GM10266 (cell line): ENCODE measurements around the gene FTL.

ENCODE experiments used
- DNase-seq: peaks from one replicate; pipeline ENCODE4 v3.0.0; 2012; ENCODE audit errors: extremely low spot score
- CTCF ChIP-seq: IDR thresholded peaks from 2 replicates; pipeline ENCODE4 v1.5.1; 2012; ENCODE audit warnings: mild to moderate bottlenecking, low read depth; ENCODE audit not compliant: control insufficient read depth, insufficient read depth; ENCODE audit errors: missing control alignments

The FTL gene

GRCh38 chr19:48975947-48976847 is 11.1 kb downstream of the FTL start:
- DNase-seq = no peak
- TF ChIP-seq CTCF = no peak

GRCh38 chr19:48977061-48977460 is 12.0 kb downstream of the FTL start:
- no peak for TF ChIP-seq CTCF
- no peak for DNase-seq

GRCh38 chr19:48982280-48982679 is 17.2 kb downstream of the FTL start:
- DNase-seq = no peak
- TF ChIP-seq CTCF = no peak

GRCh38 chr19:48985711-48986110 is 20.6 kb downstream of the FTL start:
- no peak for DNase-seq
- TF ChIP-seq CTCF = no peak

- no peak for DNase-seq
- TF ChIP-seq CTCF = no peak
These were observed 21.1 kb downstream of the FTL start for GRCh38 chr19:48986211-48986610.

GRCh38 chr19:48987323-48987722 is 22.2 kb downstream of the FTL start:
- no peak for TF ChIP-seq CTCF
- no peak for DNase-seq

- no peak for DNase-seq
- TF ChIP-seq CTCF = no peak
These were observed 23.2 kb downstream of the FTL start for GRCh38 chr19:48988286-48988685.
